Putamen (tissue), 1 donor: ENCODE results near the gene EXOC4.

Experiments used
- DNase-seq: peaks from one replicate; pipeline ENCODE4 v3.0.0-alpha.2; 2016; ENCODE audit warnings: low spot score

EXOC4 gene

DNA sequence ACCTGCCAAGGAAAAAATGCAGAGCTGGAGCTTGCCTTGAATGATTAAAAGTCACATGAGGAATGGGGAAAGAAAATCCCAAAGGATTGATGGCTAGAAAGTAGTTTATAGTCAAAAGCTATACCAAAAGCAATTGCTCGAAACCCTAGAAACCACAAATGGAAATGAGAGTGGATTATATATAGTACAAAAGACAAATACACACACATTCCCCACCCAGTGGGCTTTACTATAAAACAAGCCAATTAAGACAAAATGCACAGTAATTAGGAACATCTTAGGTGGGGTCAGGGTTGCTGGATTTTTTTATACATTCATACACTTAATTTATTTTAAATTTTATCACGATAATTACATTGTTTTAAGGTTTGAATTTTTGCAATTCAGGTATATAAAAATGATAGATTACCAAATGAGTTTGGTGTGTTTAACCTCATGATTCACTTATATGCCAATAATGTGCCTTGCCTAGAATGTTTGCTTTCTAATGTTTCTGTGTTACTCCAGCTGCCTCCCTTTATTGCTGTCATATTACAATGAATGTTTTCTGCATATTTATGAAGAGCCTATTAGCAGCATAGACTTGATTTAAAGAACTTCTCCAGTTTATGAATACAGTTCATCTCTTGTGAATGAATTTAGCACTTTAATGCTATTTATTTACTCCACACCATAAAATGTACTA lies 421.3 kb downstream of the EXOC4 start:
- no peak for DNase-seq

DNA sequence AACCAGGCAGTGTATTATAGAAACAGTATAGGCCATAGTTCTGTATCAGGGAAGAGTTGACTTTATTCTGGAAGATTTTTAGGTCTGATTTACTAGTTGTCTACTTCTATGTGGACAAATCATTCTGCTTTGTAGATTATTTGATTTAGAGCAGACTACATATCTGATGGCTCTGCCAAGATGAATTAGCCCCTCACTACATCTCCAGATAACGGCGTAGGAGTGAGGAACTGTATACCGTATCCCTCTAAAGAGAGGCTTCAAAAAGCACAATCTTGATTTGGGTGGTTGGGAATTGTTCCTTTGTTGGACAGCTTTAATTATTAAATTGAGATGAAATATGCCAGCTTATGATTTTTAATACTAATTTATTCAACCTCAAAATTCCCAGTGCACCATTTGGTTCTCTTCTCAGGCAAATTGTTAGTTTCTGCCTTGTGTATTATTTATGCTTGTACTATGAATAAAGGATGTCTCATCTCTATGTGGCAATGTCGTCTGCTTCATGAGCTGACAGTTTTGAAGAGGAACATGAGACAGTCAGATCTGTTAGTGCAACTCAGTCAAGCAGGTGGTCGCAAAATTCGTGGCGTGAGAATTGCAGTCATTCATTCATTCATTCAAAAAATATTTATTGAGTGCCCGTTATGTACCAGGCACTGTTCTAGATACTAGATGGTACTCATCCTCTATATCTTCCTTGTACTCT lies 422.8 kb downstream of the EXOC4 start:
- DNase-seq, result no peak

DNA sequence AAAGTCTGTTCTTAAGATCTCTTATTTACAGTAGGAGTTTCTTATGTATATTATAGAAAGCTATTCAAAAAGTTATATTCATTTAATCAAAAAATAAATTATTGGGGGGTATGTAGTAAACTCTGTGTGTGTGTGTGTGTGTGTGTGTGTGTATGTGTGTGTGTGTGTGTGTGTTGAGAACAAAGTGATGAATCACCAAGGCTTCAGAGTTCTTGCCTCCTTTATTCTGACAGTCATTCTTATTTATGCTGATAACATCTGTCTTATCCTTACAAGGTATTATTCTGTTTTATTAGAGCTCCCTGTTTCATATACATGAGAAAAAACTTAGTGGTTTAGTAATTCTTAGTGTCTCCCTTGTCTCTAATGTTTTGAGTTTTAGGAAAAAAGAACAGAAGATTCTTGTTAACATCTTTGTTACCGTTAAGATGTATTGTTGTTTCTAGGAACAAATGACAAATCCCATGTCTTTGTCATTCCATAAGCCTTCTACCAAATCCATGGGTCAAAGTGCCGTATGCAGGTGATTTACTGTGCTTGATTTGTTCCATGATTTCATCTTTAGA lies 424.0 kb downstream of the EXOC4 start:
- DNase-seq, result no peak

DNA sequence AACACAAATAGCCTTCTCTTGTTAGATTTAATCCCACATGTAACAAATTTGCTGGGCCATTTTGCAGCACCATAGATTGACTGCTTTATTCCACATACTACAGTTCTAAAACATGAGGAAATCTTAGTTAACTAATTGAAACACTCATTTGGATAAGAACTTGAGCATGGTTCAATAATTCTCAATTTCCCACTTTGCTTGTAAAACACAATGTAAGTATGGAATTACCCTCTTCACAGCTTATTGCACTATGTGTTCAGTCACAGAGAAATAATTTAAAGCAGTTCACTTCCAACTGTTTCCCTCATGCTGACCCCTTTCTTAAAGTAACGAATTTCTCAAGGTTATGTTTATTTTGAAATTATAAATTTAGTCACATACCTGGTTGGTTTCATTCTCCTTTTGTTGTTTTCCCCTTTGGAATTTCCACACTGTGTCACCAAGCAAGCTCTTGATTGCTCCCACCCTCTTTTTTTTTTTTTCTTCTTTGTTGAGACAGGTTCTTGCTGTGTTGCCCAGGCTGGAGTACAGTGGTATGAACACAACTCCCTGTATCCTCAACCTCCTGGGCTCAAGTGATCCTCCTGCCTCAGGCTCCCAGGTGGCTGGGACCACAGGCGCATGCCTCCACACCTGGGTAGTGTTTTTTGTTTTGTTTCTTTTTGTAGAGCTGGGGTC lies 425.4 kb downstream of the EXOC4 start:
- DNase-seq, result no peak

DNA sequence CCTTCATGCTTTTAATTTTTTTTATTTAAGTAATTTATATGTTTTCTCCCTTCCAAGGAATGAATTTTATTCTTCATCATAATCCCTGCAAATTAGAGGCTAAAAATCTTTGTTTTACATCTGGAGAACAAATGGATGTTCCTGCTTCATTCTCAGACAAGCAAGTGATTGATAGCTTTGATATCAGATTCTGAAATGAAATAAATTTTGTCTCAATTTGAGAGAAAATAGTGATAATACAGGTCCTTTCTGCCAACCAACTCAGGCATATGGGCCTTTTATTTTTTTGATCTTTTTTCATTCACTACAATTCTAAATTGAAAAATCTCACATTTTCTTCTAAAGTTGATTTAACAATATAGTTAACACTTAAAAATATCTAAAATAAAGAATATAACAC lies 427.1 kb downstream of the EXOC4 start:
- DNase-seq, result no peak

DNA sequence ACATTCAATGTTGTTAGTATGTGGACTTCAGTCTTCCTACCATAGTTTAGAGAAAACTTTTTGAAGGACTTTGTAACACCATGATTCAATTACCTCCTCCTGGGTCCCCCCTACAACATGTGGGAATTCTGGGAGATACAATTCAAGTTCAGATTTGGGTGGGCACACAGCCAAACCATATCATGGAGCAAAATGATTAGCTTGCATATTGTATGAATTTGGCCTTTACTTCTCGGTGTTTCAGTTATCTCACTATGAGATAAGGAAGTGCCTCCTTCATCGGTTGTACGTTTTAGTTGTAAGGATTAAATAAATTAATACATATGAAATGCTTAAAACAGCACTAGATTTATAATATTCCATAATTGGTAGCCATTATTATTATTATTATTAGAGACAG lies 428.7 kb downstream of the EXOC4 start:
- DNase-seq, result no peak

DNA sequence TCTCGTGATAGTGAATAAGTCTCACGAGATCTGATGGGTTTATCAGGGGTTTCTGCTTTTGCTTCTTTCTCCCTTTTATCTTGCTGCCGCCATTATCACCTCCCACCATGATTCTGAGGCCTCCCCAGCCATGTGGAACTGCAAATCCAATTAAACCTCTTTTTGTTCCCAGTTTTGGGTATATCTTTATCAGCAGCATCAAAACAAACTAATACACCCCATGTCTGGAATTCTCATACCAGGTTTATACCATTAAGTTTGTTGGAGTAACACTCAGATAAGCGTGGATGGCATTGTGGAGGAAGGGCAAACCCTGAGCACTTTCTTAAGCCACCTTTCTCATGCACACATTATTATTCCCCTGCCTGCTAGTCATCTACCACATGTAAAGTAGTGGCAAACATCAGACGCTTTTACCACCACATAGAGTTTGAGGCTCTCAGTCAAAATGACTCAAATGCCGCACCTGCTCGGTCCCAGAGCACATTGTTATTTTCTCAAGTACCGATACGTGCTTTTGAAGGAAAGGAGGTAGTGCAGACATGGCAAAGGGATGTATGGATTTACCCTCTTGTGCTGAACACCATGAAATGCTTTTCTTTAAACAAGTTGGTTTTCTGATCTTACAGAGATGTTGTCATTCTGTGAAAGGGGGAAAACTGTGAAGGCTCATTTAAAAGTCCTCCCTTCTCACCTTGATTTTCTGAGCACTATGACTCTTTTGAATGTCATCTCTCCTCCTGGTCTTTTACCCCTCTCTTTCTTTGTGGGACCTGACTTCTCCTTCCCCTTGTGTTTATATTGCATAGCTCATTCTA lies 429.7 kb downstream of the EXOC4 start:
- no peak for DNase-seq

DNA sequence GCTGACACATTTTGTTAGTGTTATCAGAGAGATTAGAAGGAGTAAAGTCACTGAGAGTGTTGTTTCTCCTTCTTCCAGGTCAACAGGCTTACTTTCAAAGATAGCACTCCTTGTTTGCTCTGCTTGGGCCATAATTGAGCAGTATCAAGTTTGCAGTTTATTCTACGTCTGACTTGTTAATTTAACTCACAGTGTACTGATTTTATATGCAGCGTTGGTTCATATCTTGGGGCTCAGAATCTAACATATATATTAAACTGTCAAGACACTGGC lies 430.2 kb downstream of the EXOC4 start:
- DNase-seq, result no peak

DNA sequence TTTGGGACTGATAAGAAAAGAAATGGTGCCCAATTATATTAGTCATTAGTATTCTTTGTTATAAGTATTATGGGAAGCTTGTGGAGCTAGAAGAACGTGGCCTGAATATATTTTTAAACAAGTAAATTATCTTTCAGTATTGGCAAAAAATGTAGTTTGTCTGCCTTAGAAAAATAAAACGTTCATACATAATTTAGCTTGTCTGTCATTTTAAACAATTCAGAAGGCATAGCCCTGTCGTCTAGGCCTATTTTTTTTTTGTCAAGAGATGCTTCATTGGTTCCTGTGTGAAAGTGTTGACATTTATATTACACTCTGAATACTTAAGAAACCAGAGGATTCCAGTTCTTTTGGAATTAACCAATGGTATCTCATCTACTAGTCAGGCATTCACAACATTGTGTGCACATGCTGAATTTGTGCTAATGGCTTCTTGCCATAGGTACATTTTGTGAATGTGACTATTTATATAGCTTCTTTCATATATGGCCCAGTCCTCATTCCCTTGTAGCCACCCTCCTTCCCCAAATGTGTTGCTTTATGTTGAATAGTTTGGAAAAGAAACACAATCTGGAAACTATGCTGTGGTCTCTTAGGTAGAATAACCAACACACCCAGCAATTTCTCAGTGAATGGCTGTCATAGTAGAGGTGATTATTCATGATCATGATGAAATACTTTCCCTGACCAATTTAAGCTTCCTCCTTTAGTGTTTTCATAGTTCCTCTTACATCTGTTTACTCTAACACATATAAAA lies 435.8 kb downstream of the EXOC4 start:
- DNase-seq, result no peak

DNA sequence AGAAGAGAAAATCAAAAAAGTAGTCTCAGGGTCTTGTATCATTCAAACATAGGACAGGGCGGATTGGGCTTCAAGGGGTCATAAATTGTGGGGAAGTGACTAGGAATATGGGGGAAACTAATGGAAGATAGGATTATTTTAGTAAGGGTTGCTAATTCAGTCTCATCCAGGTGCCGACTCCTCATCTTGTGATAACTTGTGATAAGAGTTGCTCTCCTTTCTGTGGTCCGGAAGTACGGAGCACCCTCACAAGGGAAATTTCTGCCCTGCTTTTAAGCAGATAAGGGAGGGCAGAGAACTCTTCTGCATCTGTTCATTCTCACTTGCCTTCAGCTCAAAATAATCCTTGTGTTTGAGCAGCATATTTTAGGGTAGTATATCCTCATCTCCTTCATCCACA lies 437.9 kb downstream of the EXOC4 start:
- DNase-seq, result no peak

DNA sequence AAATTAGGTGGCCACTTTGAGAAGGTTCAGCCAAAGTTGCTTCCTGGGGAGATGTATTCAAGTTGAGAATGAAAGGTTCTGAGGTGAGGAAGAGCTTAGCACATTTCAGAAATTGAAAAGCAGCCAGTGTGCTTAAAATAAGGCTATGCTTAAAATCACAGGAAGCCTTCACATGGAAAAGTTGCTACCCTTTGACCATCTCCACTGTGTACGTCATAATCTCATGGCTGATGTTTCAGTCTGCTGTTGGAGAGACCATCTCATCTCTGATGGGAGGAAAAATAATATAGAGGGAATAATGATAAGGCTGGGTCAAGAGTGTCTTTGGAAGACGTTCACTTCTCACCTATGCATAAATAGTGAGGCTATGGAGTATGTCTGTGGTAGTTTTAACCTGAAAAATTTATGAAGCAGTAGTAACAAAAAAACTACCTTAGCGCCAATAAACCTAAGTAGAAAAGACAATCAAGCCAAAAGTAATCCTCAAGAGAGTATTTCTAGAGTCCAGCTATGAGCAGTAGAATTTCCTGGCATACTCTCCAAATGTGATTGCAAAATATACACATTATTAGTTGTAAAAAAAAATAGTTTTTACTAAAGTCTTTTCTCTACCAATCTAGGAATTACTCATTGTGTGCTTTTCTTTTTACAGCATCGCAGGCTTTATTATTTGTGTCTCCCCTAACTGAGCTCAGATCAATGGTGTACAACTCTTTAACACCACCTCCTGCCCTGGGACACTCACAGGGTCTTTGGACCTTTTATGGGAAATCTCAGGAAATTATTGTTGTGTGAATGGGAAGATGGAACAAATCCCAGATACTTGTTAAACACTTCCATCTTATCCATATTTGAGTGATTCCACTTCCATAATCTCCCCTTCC lies 439.1 kb downstream of the EXOC4 start:
- DNase-seq, result no peak

DNA sequence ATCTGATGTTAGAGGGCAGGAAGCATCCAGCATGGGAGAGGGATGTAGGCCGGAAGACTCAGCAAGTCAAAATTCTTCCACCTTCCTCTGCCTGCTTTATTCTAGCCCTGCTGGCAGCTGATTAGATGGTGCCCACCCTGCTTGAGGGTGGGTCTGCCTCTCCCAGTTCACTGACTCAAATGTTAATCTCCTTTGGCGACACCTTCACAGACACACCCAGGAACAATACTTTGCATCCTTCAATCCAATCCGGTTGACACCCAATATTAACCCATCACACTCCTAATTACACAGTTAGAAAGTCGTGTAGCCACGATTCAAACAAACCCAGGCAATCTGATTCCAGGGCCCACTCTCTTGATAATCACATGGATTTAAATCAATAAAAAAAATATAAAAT lies 440.4 kb downstream of the EXOC4 start:
- DNase-seq, result no peak

DNA sequence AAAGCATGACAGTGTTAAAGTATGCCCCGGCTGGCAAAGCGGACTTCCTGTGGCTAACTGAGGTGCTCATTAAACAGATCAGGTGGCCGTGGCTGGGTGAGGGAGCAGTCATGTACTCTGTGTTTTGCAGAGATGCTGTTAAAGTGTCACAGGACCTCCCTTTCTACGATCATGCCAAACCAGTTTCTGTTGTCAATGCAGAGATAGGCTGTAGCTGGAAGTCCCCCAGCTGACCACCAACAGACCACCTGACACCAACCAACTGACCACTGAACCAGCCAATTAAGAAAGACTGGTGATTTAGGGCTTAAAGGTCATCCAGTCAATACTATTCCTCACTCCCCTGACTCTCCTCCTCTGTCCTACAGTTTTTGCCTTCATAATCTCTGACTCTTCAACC lies 443.2 kb downstream of the EXOC4 start:
- no peak for DNase-seq

DNA sequence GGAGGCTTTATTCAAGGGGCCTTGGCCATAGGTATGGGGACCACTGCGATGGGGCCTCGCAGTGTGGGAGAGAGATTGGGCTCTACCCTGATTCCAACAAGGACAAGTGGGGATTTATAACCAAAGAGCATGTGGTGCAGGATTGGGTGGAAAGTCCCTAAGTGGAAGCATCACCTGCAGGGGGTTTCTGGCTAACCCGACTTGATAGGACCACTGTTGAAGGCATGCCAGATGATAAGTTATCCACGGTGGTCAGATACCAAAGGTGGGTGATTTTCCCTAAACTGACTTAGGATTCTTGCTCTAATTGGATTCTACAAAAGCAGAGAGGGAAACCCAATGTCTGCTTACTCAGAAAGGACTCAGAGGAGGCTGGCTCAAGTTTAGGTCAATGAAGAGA lies 444.7 kb downstream of the EXOC4 start:
- no peak for DNase-seq

DNA sequence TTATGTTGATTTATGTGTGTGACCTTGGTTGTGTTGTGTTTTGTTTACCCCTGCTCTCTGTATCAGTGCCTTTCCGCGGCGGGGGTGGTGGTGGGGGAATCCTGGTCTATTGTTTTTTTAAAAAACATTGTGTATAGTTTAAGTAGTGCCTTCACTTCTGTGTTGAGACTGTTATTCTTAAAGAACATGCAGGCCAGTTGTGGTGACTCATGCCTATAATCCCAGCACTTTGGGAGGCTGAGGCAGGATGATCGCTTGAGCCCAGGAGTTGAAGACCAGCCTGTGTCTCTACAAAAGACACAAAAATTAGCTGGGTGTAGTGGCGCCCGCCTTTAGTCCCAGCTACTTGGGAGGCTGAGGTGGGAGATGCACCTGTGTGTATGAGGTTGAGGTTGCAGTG lies 445.2 kb downstream of the EXOC4 start:
- no peak for DNase-seq

DNA sequence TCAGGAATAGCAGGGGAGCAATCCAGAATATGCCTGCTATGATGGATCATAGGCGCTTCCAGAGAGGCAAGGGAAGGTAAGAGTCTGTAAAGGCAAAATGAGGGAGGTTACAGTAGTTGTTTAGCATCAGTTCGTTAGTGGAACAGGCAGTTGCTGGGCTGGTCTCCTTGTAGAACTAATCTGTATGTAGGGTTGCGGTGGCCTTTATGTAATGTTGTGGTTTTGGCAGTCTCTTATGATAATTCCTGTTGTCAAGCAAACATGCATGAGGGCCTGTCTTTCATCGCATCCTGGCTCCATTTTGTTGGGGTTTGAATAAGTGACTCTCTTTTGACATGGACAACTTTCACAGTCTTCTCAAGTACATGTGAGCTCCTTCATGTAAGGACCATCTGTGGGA lies 446.5 kb downstream of the EXOC4 start:
- no peak for DNase-seq

DNA sequence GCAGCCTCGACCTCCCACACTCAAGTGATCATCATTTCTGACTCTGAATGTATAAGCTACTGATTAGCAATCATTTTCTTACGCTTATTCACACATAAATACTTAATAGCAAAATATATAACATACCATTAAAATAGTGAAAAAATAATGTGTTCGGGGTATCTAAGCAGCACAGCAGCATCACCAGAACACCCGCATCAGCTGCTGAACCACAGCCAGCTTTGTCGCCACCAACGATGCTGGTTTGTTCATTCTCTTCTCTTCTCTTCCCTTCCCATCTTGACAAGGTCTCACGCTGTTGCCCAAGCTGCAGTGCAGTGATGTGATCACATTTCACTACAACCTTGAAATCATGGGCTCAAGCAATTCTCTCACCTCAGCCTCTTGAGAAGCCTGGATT lies 449.2 kb downstream of the EXOC4 start:
- no peak for DNase-seq

DNA sequence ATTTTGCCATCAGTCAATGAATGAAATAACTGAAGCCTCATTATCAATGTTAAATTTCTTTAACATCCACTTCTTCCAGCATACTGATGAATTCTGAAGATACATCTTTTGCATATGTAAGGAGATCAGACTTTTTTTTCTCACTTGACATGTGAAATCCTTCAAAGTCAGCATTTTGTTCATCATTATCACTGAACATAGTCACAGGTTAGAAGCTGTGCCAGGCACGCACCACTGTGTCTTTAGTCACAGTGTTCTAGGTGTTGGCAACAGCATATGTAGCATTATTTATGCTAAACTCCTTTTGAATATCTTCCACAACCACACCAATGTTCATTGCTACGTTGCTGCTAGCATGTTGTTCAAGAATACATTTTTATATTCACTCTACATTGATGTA lies 450.1 kb downstream of the EXOC4 start:
- no peak for DNase-seq

DNA sequence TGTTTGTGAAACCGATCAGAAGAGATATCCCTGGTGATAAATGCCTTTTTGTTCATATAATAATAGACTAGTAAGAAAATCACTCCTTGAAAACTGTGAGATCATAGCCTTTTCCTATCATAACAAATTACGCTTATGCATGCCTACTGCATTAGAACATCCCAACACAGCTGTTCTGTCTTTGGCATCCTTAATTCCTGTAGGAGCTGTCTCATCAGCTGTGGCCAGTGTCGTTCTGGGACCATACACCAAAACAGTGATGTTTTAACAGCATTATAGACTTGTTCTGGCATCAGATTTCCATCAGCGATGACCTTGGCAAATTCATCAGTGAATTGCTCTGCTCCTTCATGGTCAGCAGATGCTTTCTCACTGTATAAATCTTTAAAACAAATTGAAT lies 450.7 kb downstream of the EXOC4 start:
- DNase-seq, result no peak

DNA sequence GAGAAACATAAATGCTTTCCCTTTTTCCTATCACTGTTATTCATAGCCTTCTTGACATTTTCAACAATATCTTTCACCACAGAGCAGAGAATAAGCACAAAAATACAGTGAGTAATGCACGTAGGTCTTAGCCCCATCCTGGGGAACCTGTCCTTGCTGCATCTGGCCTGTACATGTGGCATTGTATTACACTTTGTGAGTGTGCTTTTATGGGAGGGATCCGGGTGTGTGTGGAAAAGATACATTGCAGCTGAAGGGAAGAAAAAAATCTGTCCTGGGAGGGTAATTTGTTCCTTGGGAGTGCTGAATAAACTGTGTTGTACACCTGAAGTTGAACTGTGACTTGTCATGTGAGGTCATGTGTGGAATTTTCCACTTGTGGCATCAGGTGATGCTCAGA lies 451.6 kb downstream of the EXOC4 start:
- DNase-seq, result no peak

DNA sequence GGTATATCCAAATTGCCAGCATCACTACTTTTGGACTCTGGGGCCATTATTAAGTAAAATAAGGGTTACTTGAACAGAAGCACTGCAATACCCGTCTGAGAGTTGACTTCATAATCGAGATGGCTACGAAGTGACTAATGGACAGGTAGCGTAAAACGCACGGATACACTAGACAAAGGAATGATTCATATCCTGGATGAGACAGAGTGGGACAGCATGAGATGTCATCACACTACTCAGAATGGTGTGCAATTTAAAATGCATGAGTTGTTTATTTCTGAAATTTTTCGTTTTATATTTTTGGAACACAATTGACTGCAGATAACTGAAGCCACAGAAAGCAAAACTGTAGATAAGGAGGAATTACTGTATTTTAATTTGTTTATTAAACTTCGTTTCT lies 452.7 kb downstream of the EXOC4 start:
- no peak for DNase-seq
